SK-MEL-5 (cell line): Measurements from ENCODE around the gene ICE2. TPM values are rescaled to one million over a fixed set of nuclear protein-coding genes. Genes with fewer than 3 reads are reported as not detected.

Source experiments
- DNase-seq: peaks from one replicate; pipeline ENCODE4 v3.0.0-alpha.2; 2016; ENCODE audit warnings: low read depth, low spot score
- in situ Hi-C: cut with HindIII; loops from 2 replicates; pipeline ENCODE4 v1.10.0; 2016; ENCODE audit warnings: low sequenced_read_pairs, high pct_unique_total_duplicates, low pct_unique_long_range_greater_than_20kb
- total RNA-seq: library from RNA; depleted of rRNA; stranded (reverse); fragments of >200 nt; shearing (Covaris generic); gene quantifications from 2 replicates; pipeline ENCODE4 v1.2.3, GENCODE V29; 2014

Gene ICE2
- total RNA-seq, 1 experiment from 2014 or later = 34.3 TPM

DNA sequence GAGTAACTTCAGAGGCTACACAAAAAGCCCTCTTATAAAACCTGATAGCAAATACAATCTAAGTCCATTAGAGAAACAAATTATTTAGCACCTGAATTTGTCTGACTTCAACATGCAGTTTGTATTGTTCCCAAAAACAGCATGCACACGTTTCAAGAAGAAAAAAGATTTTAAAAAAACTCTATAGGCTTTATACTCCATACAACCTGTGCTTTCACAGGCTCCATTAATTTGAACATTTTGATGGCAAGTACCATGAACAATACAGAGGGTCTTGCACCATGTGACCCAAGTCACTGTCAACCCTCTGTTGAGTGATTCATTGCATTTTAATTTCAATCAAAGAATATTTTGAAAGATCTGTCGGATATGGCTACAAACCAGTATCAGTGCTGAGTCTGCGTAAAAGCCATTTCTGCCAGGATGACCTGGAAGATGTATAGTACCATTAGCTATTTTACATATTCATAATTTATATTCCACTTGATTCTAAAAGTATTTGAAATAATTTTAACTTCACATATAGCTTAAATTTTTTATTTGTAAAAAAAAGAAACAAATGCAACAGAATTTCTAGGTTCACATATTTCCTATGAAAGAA lies 94.3 kb downstream of the ICE2 start:
- in situ Hi-C loops = no loop called here
- no peak for DNase-seq

DNA sequence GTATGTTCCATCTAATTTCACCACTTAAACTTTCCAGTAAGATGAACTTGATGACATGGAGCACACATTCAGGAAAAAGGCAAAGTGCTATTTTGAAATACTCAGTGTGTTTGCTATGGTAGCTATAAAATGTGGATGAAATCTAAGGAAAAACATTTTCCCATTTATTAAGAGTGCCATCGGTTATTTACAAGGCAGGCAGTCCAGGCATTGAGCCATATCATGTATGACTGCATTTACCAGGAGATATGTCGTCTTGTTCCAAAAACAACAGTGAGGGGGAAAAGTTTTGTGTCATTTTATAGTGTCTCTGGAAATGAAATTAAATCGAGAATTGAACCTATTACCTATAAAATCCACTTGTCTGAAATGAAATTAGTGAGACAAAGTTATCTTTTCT lies 94.9 kb downstream of the ICE2 start:
- in situ Hi-C loops = no loop called here
- DNase-seq = no peak

DNA sequence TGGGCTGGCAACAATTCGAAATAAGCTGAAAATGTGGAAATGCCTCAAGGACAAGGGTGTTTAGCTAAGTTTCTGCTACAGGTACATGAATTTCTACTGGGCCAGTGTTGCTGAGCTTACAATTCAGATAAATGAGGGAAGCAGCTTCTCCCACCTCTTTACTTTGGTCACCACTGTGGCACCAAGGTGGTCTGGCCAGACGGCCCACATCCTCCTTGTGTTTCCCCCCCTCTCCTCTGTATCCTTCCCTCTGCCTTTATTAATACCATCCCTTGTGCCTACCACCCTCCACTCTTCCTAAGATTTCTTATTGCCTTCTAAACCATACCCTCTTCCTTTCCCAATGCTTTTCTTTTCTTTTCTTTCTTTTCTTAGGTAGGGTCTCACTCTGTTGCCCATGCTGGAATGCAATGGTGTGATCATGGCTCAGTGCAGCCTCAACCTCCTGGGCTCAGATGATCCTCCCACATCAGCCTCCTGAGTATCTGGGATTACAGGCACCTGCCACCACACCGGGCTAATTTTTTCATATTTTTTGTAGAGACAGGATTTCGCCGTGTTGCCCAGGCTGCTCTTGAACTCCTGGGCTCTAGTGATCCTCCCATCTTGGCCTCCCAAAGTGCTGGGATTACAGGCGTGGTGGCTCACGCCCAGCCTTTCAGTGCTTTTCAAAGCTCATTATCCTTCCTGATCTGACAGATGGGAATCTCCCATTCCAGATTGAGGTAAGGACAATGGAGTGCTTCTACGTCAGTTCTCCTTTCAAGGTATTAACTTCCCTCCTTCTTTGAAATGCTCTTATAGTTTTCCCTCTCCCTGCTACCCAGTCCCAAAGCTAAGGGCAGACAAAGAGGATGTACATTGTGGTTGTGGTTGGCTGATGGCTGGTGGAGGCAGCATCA lies 95.9 kb downstream of the ICE2 start:
- in situ Hi-C loops = no loop called here
- DNase-seq = no peak

DNA sequence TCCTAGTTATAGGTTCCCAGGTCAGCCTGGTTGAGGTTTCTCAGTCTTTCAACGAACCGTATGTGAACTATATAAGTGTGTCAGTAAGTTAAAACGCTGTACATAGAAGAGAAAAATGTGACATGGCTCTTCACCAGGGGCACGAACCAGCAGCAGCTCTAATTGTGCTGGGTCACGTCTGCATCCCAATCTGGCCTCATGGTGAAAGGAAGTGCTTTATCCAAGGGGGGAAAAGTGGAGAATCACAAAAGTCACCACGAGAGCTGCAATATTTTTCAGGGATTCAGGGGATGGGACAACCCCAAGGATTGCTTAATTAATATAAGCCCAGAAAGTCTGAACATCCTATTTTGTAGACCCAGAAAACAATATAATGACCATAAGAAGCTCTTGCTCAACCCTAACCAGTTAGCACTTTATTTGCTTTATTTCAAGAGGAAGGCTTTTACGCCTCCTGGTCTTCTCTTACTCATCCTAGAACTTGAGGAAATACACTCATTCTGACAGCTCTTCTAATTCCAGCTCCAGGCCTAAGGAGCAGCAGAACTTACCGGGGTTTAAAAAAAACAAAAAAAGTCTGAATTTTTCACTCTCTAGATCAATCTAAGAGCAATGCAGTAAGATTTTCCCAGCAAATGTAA lies 97.7 kb downstream of the ICE2 start:
- in situ Hi-C loops = no loop called here
- no peak for DNase-seq

DNA sequence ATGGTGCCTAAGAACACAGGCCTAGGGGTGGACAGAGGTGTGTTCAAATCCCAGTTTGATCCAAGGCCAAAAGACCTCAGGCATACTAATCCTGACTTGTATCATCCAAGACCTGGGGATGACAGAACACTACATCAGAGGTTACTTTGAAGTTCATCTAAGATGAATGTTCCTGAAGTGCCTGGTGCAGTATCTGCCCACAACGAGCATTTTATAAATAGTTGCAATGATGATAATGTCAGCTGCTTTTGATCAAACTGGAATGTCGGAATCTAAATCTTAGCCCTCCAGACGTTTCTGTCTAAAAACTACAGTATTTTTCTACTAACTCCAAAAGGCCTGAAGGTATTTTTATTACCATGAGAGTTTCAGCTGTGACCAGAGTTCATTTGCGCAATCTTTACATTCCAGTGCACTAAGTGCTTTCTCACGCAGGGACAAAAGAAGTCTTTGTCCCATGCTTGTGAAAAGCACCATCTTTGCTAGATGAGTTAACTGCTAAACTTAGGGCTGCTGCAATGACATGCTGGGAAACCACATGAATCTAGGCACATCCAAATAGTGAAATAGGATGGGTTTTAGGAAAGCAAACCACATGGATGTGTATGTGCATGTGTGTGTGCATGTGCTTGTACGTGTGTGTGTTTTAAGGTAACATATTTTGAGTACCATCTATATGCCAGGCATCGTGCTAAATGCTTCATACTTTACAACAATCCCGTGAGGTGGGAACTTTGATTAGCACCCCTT lies 99.2 kb downstream of the ICE2 start:
- DNase-seq = peak; percentile 97
- in situ Hi-C loops = no loop called here

DNA sequence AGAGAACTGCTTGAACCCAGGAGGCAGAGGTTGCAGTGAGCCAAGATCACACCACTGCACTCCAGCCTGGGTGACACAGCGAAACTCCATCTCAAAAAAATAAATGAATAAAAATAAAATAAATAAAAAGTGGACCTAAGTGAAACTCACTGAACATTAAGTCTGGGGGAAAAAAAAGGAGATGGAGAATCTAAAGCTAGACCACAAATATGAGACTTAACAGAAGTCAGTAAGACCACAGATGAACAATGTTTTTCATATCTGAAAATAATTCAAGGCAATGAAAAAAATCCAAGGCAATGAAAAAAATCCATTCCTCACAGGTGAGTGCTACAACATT lies 99.8 kb downstream of the ICE2 start:
- in situ Hi-C loops = no loop called here
- DNase-seq = no peak

DNA sequence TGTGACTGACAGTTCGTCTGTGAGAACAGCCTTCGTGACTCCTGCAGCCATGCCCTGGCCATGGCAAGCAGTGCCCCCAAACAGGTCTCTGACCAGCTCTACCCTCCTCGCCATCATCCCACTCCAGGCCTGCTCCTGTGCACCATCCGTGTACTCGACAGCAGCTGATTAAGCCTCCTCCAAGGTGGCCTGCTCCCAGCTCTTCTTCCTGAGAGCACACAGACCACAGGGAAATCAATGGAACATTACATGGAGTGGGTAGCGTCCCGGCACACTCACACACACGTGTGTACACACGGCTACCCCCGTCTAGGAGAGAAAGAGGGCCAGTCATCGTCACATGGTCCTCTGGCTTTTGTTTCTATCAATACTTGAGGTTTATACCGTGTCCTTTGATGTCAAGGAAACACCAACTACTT lies 102.3 kb downstream of the ICE2 start:
- no peak for DNase-seq
- in situ Hi-C loops = no loop called here

DNA sequence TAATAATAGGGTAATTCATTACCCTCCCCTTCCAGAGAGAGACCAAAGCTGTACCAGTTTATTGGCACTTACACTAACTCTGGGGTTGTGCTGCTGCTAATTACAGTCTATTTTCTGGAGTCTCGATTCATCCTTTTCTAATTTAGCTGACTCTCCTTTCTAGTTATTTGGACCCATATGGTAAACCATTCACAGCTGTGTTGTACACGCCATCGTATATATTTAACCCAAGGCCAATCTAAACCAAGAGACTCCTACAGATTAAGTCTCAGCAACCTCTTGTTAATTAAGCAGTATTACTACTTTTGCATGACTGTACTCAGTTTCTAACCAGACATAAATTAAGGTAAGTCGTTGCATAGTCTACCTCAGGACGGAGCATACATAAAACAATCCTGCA lies 103.6 kb downstream of the ICE2 start:
- in situ Hi-C loops = no loop called here
- no peak for DNase-seq

DNA sequence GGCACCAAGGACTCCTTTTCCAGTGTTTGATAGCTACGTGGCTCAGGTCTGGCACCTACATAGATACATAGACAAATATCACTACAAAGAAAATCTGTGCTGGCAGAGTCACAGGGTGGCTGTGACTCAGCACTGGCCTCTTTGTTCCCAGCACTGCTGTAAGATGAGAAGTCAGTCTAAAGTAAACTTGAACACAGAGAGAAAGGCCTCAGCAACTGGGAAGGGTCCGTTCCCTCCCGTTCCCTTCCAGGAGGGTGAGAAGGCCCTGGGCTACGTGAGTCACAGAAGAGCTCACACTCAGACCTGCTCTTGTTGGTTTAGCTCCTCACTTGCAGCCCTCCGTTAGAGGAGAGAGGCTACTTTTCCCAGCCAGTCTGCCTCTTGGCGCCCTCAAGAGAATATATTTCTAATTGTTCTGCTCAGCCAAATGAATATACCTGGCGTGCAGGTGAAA lies 104.3 kb downstream of the ICE2 start:
- DNase-seq = peak; percentile 86
- in situ Hi-C loops = no loop called here

DNA sequence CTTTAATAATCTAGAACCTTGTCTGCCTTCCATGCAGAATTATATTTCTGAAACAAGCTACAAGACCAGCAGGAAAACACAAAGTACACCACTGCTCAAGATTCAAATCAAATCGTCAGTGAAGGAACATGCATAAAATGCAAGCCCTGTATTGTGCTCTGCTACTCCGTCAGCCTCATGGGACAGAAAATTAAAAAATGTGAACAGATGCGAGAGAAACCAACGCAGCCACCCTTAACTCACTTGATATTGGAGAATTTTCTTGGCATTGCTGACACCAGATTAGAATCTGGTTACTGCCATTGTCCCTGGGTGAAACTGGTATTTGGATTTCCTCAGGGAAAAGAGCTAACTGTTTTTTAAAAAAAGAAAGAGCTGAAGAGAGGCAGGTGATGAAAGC lies 104.7 kb downstream of the ICE2 start:
- DNase-seq = no peak
- in situ Hi-C loops = no loop called here

DNA sequence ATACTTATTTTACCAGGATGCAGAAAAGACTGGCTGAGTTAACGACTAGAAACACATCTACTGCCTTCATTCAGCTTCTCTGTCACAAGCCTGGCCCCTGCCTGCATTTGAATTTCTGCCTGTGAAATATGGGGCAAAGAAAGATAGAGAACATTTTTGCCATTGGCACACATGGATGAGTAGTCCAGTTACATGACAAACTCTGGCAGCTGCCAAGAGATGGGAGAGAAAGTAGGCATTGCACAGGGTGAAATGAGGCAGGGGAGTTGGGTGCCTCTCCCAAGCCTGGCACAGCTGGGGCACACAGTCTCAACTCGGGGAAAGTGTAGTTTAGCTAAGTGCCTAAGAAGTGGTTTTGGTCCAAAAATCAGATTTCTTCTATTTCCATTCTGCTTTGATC lies 105.2 kb downstream of the ICE2 start:
- in situ Hi-C loops = no loop called here
- DNase-seq = no peak

DNA sequence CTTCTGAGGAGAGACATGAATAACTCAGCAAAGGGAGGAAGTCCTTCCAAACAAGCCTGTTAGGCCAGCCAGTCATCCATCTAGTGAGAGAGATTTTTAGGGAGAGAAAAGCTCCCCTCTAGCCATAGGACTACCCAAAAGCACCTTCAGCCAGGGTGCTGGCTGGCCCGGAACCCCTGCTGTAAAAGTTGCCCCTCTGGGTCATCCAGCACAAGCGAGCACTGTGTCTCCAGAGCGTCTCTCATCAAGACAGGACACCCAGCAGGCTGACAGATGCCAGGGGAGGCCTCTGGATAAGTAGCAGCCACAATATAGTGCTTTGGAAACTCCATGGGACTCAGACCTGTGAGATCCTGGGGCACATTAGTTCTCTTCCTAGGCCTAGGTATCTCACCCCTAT lies 105.6 kb downstream of the ICE2 start:
- in situ Hi-C loops = no loop called here
- DNase-seq = no peak

DNA sequence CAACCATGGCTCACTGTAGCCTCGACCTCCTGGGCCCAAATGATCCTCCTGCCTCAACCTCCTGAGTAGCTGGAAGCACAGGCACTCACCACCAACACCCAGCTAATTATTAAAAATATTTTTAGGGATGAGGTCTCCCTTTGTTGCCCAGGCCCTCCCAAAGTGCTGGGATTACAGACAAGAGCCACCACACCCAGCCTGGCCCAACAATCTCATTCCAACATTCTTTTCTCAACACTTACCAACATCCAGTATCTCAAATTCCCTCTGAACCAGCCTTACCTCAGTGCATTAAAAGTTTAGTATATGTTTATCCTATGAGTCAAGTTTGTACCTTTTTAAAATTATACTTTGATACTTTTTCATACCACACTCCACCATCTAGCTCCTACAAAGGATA lies 106.2 kb downstream of the ICE2 start:
- in situ Hi-C loops = no loop called here
- DNase-seq = no peak

DNA sequence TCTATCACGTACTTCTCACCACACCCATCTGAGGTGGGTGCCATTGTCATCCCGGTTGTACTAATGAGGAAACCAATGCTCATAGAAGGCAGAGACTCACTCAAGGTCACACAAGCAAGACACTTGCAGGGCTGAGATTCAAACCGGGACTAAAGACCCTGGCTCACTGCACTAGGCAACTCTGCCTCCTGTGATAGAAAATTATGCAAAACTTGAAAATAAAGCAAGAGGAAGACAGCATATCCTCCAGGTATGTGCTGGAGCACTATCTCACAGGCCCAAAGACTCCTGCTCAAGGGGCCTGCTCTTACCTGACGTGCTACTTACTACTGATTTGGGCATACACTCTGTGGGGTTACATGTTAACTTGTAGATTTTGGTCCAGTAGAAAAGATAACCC lies 106.7 kb downstream of the ICE2 start:
- in situ Hi-C loops = no loop called here
- no peak for DNase-seq

DNA sequence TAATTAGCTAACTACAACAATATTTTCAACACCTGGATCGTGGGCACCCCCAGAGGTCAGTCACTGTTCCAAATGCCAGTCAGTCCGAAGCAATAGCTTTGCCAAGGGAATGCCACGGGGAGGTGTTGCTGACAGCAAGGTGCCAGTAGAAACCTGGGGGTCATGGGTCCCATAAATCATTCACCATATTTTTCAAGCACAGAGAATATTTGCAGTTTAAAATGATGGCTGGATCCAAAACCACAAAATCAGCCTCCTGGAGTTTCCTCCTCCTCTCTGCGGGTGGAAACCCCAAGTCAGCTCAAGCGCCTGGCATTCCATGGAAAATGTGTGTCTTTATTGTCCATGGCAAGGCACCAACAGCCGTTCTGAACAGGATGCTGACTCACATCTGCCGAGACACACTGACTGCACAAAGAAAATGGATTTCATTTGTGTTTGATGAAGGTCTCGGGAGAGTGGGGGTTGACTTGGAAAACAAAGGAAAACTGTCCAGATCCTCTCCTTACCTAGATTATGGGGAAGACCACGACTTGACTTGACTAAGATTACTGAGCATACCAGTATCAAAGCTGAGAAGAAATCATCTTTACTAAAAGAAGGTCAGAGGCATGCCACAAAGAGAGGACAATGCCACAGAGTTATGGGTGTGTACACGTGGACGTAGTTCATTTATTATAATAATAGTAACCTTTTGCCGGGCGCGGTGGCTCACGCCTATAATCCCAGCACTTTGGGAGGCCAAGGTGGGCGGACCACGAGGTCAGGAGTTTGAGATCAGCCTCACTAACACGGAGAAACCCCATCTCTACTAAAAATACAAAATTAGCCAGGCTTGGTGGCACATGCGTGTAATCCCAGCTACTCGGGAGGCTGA lies 107.5 kb downstream of the ICE2 start:
- in situ Hi-C loops = no loop called here
- DNase-seq = peak; percentile 92

DNA sequence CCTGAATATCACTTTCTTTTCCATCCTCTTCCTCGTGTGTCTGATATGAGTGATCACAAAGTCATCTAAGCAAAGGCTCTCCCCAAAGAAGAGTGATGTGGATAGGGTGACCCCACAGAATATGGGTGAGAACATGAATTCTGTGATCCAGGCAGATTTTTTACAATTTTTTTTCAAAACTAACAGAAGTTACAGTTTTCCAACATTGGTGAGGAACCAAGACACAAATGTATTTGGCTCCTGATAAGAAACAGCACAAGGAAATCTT lies 108.1 kb downstream of the ICE2 start:
- DNase-seq = no peak

DNA sequence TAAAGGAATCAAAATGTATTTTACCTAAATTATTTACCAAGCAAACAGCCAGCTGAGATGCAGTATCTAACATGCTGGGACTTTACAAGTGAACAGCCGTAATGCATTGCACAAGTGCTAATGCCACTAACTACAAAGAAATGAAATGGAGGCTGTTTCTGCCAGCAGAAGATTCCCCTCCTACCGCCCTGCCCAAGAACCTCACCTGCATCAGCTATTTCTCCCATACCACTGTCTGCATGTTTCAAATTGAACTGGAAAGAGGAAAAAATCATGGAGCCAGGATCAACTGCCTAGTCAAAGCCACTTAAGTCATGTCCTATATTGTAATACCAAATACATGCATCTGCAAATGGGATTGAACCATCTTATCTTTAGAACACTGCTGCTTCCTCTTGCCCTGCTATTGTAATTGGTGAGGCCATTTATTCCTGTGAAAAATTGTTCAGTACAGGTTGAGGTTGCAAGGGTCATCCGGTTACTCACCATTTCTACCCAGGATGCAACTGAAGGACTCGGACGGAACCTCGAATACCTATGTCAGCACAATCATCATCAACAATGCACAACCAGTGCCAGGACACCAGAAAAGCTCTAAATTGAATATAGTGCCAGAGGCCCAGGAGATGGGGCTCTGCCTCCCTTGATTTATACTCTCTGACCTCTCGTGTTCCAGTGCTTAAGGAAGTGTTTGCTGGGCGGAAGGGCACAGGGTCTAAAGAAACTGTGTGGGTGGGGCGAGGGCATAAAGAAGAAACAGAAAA lies 108.7 kb downstream of the ICE2 start:
- no peak for DNase-seq
- in situ Hi-C loops = no loop called here

More for the DNA sequence above, 108.1 kb downstream of the ICE2 start:
- in situ Hi-C loops = no loop called here
